VCaP (cell line): Measurements from ENCODE around the gene ANG.
"Not testable (repeated sequence)": the region's sequence is repeated elsewhere in the genome, so short reads cannot be mapped to it uniquely, and the experiment has no call there.

ENCODE experiments used
- H3K27ac ChIP-seq: fragments of 450-650 bp; 2 replicates; pipeline ENCODE4 v1.5.1; 2017
- TF ChIP-seq, protein P1 (sequence below): fragments of 450-650 bp; conservative IDR thresholded peaks from 2 replicates; pipeline ENCODE4 v1.5.1; 2017; ENCODE audit warnings: mild to moderate bottlenecking, moderate library complexity

ANG gene

DNA sequence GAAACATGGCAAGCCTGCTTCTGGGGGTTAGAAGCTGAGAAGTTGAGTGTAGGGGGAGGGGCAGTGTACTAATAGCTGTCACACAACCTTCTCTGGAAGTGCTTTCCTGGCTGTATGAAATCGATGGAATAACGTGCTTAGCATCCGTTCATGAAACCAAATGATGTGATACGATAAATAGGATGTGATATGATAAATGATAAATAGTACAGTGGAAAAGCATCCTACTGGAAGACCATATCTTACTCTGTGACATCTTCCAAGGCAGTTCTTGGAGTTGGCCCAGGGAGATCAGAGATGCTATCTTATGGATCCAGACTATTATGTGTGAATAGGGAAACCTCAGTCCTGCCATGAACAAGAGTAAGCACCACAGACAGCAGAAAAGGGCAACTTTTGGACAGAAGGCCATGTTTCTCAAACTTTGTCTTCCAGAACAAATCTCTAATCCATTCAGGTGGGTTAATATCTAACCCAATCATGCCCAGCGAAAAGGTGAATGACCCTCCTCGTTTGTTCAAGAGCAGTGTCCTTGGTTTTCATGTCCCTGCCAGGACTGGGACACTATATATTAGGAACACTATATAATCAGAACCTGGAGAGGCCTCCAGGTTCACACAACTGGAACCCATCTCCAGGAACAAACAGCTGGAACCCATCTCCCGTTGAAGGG is at the start of gene ANG:
ANG (plus strand) TSS at position 598 of the 673 bp plus-strand sequence. CDS start 4,801 bp downstream, outside the sequence.
- TF ChIP-seq, protein P1, sequence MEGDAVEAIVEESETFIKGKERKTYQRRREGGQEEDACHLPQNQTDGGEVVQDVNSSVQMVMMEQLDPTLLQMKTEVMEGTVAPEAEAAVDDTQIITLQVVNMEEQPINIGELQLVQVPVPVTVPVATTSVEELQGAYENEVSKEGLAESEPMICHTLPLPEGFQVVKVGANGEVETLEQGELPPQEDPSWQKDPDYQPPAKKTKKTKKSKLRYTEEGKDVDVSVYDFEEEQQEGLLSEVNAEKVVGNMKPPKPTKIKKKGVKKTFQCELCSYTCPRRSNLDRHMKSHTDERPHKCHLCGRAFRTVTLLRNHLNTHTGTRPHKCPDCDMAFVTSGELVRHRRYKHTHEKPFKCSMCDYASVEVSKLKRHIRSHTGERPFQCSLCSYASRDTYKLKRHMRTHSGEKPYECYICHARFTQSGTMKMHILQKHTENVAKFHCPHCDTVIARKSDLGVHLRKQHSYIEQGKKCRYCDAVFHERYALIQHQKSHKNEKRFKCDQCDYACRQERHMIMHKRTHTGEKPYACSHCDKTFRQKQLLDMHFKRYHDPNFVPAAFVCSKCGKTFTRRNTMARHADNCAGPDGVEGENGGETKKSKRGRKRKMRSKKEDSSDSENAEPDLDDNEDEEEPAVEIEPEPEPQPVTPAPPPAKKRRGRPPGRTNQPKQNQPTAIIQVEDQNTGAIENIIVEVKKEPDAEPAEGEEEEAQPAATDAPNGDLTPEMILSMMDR: no peak
- peak within 1 kb of the TSS; percentile 96 for H3K27ac ChIP-seq

DNA sequence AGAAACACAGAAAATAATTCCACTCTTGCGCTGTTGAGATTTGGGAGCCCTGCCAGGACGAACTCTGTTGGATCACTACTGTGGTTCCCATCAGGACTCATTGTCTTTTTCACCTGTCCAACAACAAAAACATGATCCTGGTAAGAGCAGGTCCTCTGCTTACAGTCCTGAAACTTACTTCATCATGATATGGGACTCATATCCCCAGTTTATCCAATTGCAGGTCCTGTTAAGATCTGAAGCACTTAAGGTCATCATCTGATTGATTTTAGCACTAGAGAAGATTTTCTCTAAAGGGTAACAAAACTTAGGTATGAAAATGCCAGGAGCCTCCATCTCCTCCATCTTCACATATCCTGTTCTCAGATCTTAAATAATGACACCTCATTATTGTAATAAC is 47.0 kb upstream of the ANG start, which contains the start of gene OR6S1:
OR6S1 (minus strand) TSS at position 101 of the 400 bp plus-strand sequence; CDS start at position 101, 0 bp downstream.
- TF ChIP-seq, protein P1: no peak
- no peak within 1 kb of the TSS for H3K27ac ChIP-seq

DNA sequence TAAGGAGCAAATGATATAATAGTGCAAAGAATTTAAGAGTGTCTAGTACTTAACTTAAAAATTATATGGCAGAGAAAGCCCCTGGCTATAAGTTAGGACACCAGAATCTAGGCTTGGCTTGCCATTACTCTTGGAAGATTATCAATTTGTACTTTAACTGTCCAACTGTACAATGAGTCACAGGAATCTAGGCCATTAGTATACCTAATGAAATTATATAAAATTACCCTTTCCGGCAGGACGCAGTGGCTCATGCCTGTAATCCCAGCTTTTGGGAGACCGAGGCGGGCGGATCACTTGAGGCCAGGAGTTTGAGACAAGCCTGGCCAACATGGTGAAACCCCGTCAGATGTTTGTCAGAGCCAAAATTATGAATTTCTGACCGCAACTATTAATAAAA is 46.4 kb upstream of the ANG start:
- TF ChIP-seq, protein P1: no peak
- H3K27ac ChIP-seq: no peak overlapping the region

DNA sequence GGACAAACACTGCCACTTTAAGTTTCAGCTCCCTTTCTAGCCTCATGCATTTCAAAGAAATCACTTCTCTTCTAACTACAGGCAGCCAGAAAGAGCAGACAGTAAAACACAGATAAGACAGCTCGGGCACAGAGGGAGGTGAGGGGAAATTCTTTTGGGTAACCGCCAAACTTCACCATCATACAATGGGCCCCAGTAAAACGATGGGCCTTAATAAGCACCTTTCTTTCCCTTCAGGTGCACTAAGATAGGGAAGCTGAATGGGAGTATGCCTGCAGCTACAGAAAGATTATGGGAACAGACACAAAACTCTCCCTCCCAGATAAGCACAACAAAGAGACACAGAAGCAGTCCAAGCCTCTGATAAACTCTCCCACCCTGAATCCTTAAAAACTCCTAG is 45.8 kb upstream of the ANG start:
- H3K27ac ChIP-seq: not testable (repeated sequence)

DNA sequence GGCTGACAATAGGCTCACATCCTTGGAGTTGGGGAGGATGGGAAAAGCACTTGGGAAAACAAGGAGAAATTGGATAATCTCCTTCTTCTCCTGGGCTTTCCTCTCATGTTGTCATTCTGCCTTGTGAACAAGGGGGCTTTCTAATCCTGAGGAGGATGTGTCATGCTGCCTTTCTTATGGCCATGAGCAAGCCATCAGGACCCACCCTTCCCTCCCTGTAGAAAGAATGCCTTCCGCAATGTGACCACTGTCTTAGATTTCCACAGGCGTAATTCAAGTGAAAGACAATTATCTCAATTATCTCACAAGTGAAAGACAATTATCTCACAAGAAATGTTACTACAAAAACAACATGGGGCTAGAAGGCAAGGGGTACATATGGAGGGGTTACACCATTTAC is 44.0 kb upstream of the ANG start:
- TF ChIP-seq, protein P1: no peak

DNA sequence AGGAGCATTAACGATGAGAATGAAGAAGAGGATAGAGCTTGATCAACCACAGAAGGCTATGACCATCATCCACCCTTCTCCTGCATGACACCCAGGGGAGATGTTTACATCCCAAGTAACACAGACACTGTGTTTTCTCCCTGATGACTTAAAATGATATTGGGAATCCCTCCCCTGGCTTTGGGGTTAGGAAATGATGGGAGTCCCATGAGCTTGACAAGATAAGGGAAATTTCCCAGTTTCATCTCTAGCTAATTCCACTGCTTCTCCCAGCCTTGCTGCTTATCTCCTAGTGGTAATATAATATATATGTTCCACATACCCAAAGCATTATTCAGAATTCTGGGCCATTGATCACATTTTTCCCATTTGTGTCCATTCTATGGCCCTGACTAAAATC is 43.1 kb upstream of the ANG start:
- no peak overlapping the region for H3K27ac ChIP-seq
- TF ChIP-seq, protein P1: no peak

More for the DNA sequence above, 44.0 kb upstream of the ANG start:
- no peak overlapping the region for H3K27ac ChIP-seq

DNA sequence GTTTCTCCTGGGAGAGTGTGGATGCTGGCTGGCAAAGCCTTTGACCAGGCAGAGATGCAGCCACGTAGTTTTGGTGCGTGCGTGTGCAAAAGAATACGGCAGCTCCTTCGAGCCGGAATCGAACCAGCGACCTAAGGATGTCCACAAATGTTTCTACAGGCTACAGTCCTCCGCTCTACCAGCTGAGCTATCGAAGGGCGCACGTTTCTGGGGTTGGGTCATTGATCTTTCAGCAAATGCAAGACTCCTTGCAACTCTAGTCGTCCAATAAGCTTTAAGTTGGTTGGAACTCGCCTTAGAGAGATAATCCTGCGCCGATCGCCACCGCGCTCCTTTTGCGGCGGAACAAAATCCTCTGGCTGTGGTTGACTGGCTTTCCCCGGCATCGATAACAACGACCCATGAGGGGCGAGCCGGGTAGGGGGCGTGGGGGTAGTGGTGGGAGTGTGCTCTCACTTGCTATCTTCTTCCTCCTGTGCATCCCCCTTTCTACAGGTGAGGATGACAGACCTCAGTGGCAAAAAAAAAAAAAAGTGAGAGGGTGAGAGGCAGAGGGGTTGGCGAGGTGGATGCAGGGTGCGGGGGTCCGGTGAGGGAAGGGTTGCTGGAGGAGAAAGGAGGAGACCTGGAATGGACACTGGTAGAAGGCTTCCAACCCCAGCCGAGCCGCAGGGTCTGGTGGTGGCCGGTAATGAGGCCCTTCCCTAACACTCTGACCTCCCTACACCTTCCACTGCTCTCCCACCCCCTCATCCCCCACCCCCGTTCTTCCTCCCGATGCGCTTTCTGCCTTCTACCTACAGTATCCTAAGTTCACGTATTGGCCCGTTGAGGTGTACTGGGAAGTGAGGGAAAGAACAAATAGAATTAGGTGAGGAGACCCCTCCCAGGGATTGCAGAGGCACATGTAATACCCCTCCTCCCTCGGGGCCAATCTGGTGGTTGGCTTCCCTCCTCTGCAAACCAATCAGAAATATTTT is 35.3 kb upstream of the ANG start:
- H3K27ac ChIP-seq: no peak overlapping the region
- TF ChIP-seq, protein P1: no peak
